Large intestine (tissue), 3 donors: ENCODE data around the gene FRS2. TPM values are rescaled to one million over a fixed set of nuclear protein-coding genes. Genes with fewer than 3 reads are reported as not detected.

ENCODE experiments used
- DNase-seq, 2 donors: peaks; one replicate each; pipeline versions ENCODE4 v3.0.0 to v3.0.0-alpha.2; 2013
- H3K27ac ChIP-seq: one replicate; pipeline ENCODE4 v1.5.1; 2013; ENCODE audit warnings: low read length
- H3K27me3 ChIP-seq: 2 replicates; pipeline ENCODE4 v1.6.1; 2013; ENCODE audit warnings: low read length; ENCODE audit not compliant: control insufficient read depth, insufficient read depth
- H3K36me3 ChIP-seq: 2 replicates; pipeline ENCODE4 v1.6.1; 2013; ENCODE audit warnings: low read length; ENCODE audit not compliant: control insufficient read depth, insufficient read depth
- H3K4me1 ChIP-seq: one replicate; pipeline ENCODE4 v1.6.1; 2013; ENCODE audit warnings: low read length; ENCODE audit not compliant: control insufficient read depth, insufficient read depth
- H3K4me3 ChIP-seq: one replicate; pipeline ENCODE4 v1.5.1; 2013; ENCODE audit warnings: low read length
- H3K9me3 ChIP-seq: one replicate; pipeline ENCODE4 v1.6.1; 2013; ENCODE audit warnings: mild to moderate bottlenecking, low read depth, low read length, moderate library complexity; ENCODE audit not compliant: control insufficient read depth
- WGBS: methylation state at CpG from one replicate; pipeline ENCODE4 v1.1.5; 2013; ENCODE audit warnings: low lambda C conversion rate; ENCODE audit not compliant: insufficient coverage; 5-methylcytosine and 5-hydroxymethylcytosine counted together
- polyA plus RNA-seq: library from polyadenylated mRNA; unstranded; fragments of 120-200 nt; gene quantifications from one replicate; pipeline ENCODE4 v1.2.1, GENCODE V29; 2013

The FRS2 gene
- polyA plus RNA-seq, 1 donor = 30.9 TPM

DNA sequence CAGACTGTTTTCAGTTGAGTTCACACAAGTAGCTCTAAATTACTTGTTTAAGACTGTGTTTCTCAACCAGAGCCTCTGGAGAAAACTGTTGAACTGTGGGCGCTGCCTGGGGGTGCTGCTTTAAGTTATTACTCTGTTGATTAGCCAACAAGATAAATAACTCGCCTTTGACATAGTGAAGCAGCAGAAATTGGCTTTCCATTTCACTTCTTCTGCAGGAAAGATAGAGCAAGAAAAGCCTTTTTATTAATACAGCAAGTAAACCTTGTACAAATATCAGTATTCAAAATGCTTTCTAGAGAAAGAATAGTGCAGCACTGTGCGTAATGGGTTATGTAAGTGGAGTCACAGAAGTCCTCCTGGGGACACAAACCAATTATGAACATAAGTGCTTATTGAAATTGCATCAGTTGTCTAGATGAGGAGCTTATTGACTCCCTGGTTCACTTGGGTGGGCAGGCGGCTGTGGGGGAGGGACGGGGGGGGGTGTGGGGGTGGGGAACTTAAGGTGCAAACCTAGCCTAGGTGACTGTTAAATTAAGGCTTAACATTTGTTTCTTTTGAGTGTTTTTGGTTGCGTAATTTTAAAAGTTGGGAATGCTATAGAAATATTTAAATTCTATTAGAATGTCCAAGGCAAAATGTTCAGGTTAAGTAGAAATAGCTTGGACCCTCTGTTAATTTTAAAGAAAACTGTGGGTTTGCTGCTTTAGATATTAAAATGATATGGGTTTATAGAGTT is 6.3 kb downstream of the FRS2 start:
- WGBS = 50% methylated on average over 2 of the region's 6 CpGs
- Histone ChIP-seq H3K4me3 (no peak overlapping the region), H3K27me3 (no peaks in the 10 kb centered on the region), H3K4me1 (peaks cover 22% of the 10 kb centered on the region), H3K36me3 (no peaks in the 10 kb centered on the region), H3K9me3 (no peaks in the 10 kb centered on the region), H3K27ac (peak overlapping the region; percentile 36)
- DNase-seq = peak; percentile 12 to 35

DNA sequence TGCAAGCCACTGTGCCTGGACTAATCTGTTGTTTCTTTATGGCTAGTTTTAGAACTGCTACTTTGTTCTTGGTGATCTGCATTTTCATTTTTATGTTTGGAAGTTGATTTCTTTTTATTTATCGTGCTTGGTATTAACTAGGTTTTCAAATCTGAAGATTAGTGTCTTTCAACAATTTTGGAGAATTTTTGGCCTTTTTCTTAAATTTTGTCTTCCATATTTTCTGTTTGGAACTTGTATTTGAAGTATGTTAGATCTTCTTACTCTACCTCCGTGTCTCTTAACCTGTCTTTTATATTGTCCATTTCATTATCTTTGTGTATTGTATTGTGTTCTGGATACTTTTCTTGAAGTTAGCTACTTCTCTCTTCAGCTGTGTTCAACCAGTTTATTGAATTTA is 9.5 kb downstream of the FRS2 start:
- DNase-seq = no peak
- peaks cover 26% of the 10 kb centered on the region for H3K4me1 ChIP-seq
- WGBS = 100% methylated on average over 1 of the region's 2 CpGs

DNA sequence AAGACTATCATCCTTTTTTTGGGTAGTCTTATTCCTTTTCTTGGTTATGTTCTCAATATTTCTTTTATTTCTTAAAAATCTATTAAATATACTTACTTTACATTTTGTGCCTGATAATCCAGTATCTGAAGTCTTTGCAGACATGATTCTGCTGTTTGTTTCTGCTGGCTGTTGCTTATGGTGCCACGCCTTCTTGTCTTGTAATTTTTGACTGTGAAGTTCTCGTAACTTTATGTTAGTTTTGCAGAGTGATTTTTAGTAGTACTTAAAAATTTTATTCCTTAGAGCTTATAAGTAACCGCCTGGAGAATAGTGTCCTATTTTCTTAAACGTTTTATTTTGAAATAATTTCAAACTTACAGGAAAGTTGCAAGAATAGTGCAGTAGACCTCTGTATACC is 10.5 kb downstream of the FRS2 start:
- Histone ChIP-seq H3K27me3 (no peaks in the 10 kb centered on the region), H3K4me3 (no peak overlapping the region), H3K4me1 (peaks cover 22% of the 10 kb centered on the region), H3K27ac (peak overlapping the region; percentile 16), H3K36me3 (no peaks in the 10 kb centered on the region), H3K9me3 (no peaks in the 10 kb centered on the region)
- no peak for DNase-seq
- 93% methylated on average over 2 of the region's 4 CpGs for WGBS

More for the DNA sequence above, 9.5 kb downstream of the FRS2 start:
- Histone ChIP-seq H3K9me3 (no peaks in the 10 kb centered on the region), H3K27ac (no peak overlapping the region), H3K4me3 (no peak overlapping the region), H3K36me3 (no peaks in the 10 kb centered on the region), H3K27me3 (no peaks in the 10 kb centered on the region)

DNA sequence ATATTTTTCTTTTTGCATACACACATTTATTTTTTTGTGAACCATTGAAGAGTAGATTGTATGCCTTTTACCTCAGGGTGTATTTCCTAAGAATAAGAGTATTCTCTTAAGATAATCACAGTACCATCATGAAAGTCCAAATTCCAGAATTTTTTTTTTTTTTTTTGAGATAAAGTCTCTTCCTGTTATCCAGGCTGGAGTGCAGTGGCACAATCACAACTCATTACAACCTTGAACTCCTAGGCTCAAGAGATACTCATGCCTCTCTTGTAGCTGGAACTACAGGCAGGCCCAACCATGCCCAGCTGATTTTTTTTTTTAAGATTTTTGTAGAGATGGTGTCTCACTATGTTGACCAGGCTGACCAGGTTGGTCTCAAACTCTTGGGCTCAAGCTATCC is 10.9 kb downstream of the FRS2 start:
- DNase-seq = peak; percentile 58 to 76
- Histone ChIP-seq H3K36me3 (no peaks in the 10 kb centered on the region), H3K27ac (peak overlapping the region; percentile 59), H3K9me3 (no peaks in the 10 kb centered on the region), H3K27me3 (no peaks in the 10 kb centered on the region), H3K4me1 (peaks cover 17% of the 10 kb centered on the region), H3K4me3 (no peak overlapping the region)

DNA sequence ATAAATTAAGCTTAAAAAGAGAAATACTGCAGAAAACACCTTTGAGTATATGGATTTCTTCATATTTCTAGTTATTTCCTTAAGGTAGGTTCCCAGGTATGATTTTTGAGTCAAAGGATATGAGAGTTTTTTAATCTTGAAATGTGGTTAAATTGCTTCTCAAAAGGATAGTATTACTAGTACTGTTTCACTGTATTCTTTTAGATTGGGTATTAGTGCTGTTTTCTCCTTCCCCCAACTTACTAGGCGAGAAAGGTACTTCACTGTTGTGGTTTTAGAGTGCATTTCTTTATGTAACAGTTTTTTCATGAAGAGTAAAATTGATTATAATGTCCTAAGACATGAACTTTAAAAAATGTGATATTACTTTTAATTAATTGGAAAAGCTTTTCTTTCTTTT is 13.5 kb downstream of the FRS2 start:
- Histone ChIP-seq H3K27ac (no peak overlapping the region), H3K4me3 (no peak overlapping the region), H3K9me3 (no peaks in the 10 kb centered on the region), H3K36me3 (peaks cover 4% of the 10 kb centered on the region), H3K4me1 (peaks cover 14% of the 10 kb centered on the region), H3K27me3 (no peaks in the 10 kb centered on the region)
- DNase-seq = no peak
- no CpG with 5 or more reads among the region's 1 CpG for WGBS

DNA sequence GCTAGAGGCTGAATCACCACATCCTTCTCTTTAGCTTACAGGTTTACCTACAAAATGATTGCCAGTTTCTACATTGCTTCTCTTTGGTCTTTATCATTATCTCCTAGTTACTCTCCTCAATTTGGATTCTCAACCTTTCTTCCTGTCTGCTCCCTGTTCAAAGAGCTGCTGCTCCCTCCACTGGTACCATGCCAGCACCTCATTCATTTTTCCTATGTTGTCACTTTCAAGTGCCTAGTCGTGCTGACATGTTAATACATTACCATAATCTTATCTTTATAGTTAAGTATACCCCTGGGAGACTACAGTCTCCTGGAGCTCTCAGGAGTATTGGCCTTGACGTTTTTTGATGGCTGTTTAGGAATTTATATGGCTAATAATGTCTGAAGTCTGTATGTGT is 14.2 kb downstream of the FRS2 start:
- no CpG with 5 or more reads among the region's 2 CpGs for WGBS
- DNase-seq = peak; percentile 9 to 56
- H3K27ac ChIP-seq = no peak overlapping the region
- H3K9me3 ChIP-seq = no peaks in the 10 kb centered on the region
- H3K4me1 ChIP-seq = peaks cover 14% of the 10 kb centered on the region
- H3K27me3 ChIP-seq = no peaks in the 10 kb centered on the region
- peaks cover 4% of the 10 kb centered on the region for H3K36me3 ChIP-seq
- no peak overlapping the region for H3K4me3 ChIP-seq

DNA sequence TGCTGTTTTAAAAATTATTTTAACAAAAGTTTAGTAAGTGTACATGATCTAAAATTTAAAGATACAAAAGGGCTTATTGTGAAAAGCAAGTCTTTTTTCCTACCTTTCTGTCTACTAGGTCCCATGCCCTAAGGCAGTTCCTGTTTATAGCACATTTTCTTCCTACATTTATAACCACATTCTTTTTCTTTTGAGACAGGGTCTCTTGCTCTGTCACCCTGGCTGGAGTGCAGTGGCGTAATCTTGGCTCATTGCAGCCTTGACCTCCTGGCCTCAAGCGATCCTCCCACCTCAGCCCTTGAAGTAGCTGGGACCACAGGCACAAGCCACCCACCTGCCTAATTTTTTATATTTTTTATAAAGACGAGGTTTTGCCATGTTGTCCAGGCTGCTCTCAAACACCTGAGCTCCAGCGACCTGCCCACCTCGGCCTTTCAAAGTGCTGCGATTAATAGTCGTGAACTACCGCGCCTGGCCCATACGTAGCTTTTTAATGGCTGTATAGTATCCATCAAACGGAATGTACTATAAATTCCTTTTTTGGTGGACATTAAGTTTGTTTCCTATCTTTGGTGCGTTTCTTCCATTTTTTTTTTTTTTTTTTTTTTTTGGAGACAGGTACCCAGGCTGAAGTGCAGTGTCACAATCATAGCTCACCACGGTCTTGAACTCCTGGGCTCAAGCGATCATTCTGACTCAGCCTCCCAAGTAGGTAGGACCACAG is 20.9 kb downstream of the FRS2 start:
- no peak overlapping the region for H3K4me3 ChIP-seq
- no peaks in the 10 kb centered on the region for H3K9me3 ChIP-seq
- no peak overlapping the region for H3K27ac ChIP-seq
- H3K4me1 ChIP-seq = no peaks in the 10 kb centered on the region
- whole genome bisulfite sequencing = 100% methylated on average over 1 of the region's 14 CpGs
- H3K27me3 ChIP-seq = no peaks in the 10 kb centered on the region
- H3K36me3 ChIP-seq = peaks cover 9% of the 10 kb centered on the region
- DNase-seq = no peak

DNA sequence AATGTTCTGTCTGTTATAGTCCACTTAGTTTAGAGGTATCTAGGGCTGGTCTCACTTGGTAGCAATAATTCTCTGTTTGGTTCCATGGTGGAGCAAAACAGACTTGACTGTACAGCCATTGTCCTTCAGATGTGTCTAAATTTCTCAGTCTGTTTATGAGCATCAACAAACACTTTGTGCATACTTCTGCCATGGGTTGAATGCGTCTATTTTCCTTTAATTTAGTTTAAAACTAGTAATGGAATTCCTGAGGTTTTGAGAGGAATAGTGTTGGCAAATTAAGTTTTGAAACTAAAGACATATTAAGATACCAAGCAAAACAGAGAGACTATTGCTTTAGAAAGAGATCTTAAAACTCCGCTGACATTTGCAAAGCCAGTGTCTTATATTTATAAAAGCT is 22.6 kb downstream of the FRS2 start:
- Histone ChIP-seq H3K27me3 (no peaks in the 10 kb centered on the region), H3K27ac (no peak overlapping the region), H3K4me1 (no peaks in the 10 kb centered on the region), H3K9me3 (no peaks in the 10 kb centered on the region), H3K36me3 (peaks cover 5% of the 10 kb centered on the region), H3K4me3 (no peak overlapping the region)
- WGBS = 94% methylated on average over 2 of the region's 2 CpGs
- no peak for DNase-seq

DNA sequence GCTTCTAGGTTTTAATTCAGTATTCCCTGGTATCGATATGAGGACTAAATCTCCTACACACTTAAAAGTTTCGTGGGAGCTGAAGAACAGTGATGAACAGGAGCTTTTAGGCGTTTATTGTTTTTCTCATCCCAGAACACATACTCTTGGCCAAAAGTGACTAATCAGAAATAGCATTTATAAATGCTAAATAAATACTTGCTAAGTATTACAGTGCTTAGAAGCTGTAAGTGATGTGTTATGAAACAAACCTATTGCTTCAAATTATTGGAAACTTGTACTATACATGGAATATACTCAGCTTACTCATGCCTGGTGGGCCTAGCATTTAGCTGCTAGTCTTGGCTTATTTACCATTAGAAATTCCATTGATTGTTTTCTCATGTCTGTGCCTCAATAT is 24.9 kb downstream of the FRS2 start:
- DNase-seq = no peak
- no peaks in the 10 kb centered on the region for H3K4me1 ChIP-seq
- WGBS = no CpG with 5 or more reads among the region's 3 CpGs

DNA sequence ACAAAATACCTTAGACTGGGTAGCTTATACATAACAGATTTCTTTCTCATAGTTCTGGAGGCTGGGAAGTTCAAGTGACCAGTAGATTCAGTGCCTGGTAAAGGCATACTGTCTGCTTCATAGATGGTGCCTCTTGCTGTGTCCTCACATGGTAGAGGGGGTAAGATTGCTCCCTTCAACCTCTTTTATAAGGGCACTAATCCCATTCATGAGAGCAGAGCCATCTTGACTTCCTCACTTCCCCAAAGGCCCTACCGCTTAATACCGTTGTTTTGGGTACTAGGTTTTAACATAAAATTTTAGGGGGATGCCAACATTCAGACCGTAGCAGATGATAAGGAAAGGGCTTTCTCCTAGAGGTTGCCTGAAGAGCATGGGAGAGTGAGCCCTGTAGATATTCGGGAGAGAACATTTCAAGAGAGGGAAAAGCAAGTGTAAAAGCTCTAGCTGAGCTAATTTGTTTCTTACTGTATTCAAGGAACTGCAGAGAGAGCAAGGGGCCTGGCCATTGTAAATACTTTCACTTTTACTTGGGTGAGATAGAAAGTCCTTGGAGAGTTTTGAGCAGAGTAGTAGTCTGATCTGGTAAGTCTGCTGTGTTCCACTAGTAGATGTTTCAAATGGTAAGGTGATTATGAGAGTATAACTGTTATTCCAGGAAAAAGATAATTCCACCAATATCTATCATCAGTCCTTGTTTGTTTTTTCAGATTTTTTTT is 27.3 kb downstream of the FRS2 start:
- no peaks in the 10 kb centered on the region for H3K36me3 ChIP-seq
- no peaks in the 10 kb centered on the region for H3K27me3 ChIP-seq
- no peaks in the 10 kb centered on the region for H3K4me1 ChIP-seq
- H3K9me3 ChIP-seq = no peaks in the 10 kb centered on the region
- H3K4me3 ChIP-seq = no peak overlapping the region
- DNase-seq = peak in 1 of 2 donors; percentile 16
- H3K27ac ChIP-seq = no peak overlapping the region
- WGBS = no CpG with 5 or more reads among the region's 4 CpGs

More for the DNA sequence above, 24.9 kb downstream of the FRS2 start:
- H3K27ac ChIP-seq = no peak overlapping the region
- H3K27me3 ChIP-seq = no peaks in the 10 kb centered on the region
- H3K9me3 ChIP-seq = no peaks in the 10 kb centered on the region
- no peak overlapping the region for H3K4me3 ChIP-seq
- peaks cover 5% of the 10 kb centered on the region for H3K36me3 ChIP-seq
